ENCODE data around the gene CILP2. TPM values are rescaled to one million over a fixed set of nuclear protein-coding genes. Genes with fewer than 3 reads are reported as not detected.
A peak's percentile ranks its signal among the peaks of the same experiment; 100 is the strongest.

CILP2 gene
- total and polyA plus RNA-seq, 9 of the 15 experiments (the other 6 are each of a cell fraction or from before 2014, with no cell fraction given), result 0.04 to 0.35 (median 0.05) TPM; not detected in 2

DNA sequence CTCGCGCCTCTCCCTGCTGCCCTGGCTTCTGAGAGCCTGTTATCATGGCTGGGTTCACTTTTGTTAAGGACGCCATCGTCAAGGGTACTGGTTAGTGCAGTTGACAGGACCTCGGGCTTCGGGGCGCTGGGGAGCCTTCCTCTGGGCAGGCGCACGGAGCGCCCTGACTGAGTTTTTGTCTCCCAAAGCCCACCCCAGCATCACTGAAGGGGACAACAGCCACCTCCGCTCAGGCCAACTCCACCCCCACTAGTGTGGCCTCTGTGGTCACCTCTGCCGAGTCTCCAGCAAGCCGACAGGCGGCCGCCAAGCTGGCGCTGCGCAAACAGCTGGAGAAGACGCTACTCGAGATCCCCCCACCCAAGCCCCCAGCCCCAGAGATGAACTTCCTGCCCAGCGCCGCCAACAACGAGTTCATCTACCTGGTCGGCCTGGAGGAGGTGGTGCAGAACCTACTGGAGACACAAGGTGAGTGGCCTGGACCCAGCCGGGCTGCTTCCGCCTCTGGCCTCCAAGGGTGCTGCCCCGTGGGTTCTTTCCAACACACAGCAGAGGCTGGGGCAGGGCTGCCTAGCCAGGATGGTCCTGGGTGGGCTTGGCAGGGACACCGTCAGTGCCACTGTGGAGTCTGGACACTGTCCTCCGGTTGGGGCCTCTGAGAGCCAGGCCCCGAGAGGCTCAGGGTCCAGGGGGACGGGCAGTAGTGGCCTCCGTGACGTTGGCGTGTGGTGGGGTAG lies 39.6 kb upstream of the CILP2 start:
- peaks cover 9% of the 10 kb centered on the region; the same call in 1 of the 2 replicates for H4K20me1 ChIP-seq (replicated peaks; ENCODE audit: control insufficient read depth, insufficient read depth, low read length)
- TF ChIP-seq CBX8 (IDR thresholded peaks at IDR 0.05; ENCODE audit: borderline replicate concordance, extremely low read depth, low read depth, low read length, poor library complexity, severe bottlenecking) (no peak), ZNF274 (IDR thresholded peaks at IDR 0.05; ENCODE audit: borderline replicate concordance, low read depth, low read length) (no peak), MYNN (IDR thresholded peaks at IDR 0.05) (no peak), MYNN (CRISPR knock-in tag; IDR thresholded peaks at IDR 0.05) (no peak), PHF21A (IDR thresholded peaks at IDR 0.05; ENCODE audit: borderline replicate concordance, low read depth) (no peak), NCOA1 (IDR thresholded peaks at IDR 0.05; ENCODE audit: low read depth) (no peak), HDAC6 (IDR thresholded peaks at IDR 0.05; ENCODE audit: low read depth, low read length) (no peak), RBM22 (IDR thresholded peaks at IDR 0.05; ENCODE audit: low read depth, low read length, poor library complexity, severe bottlenecking) (peak; percentile 9), TFE3 (CRISPR knock-in tag; IDR thresholded peaks at IDR 0.05) (no peak), BRF2 (IDR thresholded peaks at IDR 0.05; ENCODE audit: borderline replicate concordance, insufficient read depth, insufficient read length) (no peak), PHTF2 (CRISPR knock-in tag; IDR thresholded peaks at IDR 0.05) (no peak), POLR2G (IDR thresholded peaks at IDR 0.05; ENCODE audit: low read depth, low read length) (peak; percentile 55; the same call in 1 of the 2 replicates), SIX5 (IDR thresholded peaks at IDR 0.05; ENCODE audit: borderline replicate concordance in 1 of 2, insufficient read depth in 1 of 2, low read depth in 1 of 2, low read length in 2 of 2) (no peak), TRIM24 (IDR thresholded peaks at IDR 0.05) (no peak), CC2D1A (IDR thresholded peaks at IDR 0.05) (no peak)
- TF ChIP-seq, protein P1, sequence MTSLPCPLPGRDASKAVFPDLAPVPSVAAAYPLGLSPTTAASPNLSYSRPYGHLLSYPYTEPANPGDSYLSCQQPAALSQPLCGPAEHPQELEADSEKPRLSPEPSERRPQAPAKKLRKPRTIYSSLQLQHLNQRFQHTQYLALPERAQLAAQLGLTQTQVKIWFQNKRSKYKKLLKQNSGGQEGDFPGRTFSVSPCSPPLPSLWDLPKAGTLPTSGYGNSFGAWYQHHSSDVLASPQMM (CRISPR knock-in tag; IDR thresholded peaks at IDR 0.05), result no peak
- TF ChIP-seq, protein P2, sequence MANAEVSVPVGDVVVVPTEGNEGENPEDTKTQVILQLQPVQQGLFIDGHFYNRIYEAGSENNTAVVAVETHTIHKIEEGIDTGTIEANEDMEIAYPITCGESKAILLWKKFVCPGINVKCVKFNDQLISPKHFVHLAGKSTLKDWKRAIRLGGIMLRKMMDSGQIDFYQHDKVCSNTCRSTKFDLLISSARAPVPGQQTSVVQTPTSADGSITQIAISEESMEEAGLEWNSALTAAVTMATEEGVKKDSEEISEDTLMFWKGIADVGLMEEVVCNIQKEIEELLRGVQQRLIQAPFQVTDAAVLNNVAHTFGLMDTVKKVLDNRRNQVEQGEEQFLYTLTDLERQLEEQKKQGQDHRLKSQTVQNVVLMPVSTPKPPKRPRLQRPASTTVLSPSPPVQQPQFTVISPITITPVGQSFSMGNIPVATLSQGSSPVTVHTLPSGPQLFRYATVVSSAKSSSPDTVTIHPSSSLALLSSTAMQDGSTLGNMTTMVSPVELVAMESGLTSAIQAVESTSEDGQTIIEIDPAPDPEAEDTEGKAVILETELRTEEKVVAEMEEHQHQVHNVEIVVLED (CRISPR knock-in tag; IDR thresholded peaks at IDR 0.05), result no peak
- intact Hi-C loops (cut with micrococcal nuclease), result no loop called here
- H3K27ac ChIP-seq (ENCODE audit: extremely low read depth, low read depth, low read length), result no peak overlapping the region
- no peaks in the 10 kb centered on the region for H3K27me3 ChIP-seq (ENCODE audit: control insufficient read depth in 2 of 2, insufficient read depth in 2 of 2, low read length in 2 of 2)
- no peak for FAIRE-seq
- H3K9me1 ChIP-seq (ENCODE audit: control insufficient read depth, insufficient read depth, low read length), result no peaks in the 10 kb centered on the region
- ATAC-seq, result no peak
- peaks cover 98% of the 10 kb centered on the region for H3K36me3 ChIP-seq (ENCODE audit: control insufficient read depth, insufficient read depth, low read length)
- ChIA-PET CTCF (ENCODE audit: low intra/inter-chr PET ratio) (no interaction called here), POLR2A (interaction anchor here (0.7 kb wide), 1 partner anchor 203 kb away, joined by 3 read pairs; no protein-coding TSS in a partner anchor)
- no peak overlapping the region for H3K4me2 ChIP-seq (ENCODE audit: insufficient read depth, low read length)
- peaks cover 16% of the 10 kb centered on the region for H3K79me2 ChIP-seq (ENCODE audit: control insufficient read depth, insufficient read depth, low read length)
- H2AFZ ChIP-seq (ENCODE audit: low read depth, low read length), result no peak overlapping the region
- no peak overlapping the region for H3K4me3 ChIP-seq
- H3K9me3 ChIP-seq (replicated peaks; ENCODE audit: control insufficient read depth, insufficient read depth, low read depth, low read length), result no peaks in the 10 kb centered on the region
- peak overlapping the region in 1 of 2 experiments; percentile 79; a peak in 1 of 4 replicates for H3K9ac ChIP-seq (ENCODE audit: insufficient read depth in 1 of 2, low read depth in 2 of 2, low read length in 2 of 2)
- peaks cover 0 to 24% of the 10 kb centered on the region in 2 experiments; a peak in 2 of 5 replicates for H3K4me1 ChIP-seq (replicated peaks in 1 of 2; ENCODE audit: control insufficient read depth in 2 of 2, insufficient read depth in 2 of 2, low read length in 2 of 2)
- 96% methylated on average over 12 of the region's 33 CpGs for WGBS (ENCODE audit: insufficient coverage, low coverage, missing lambda C conversion rate)
- DNase-seq (ENCODE audit: extremely low read depth in 1 of 4, low spot score in 3 of 4), result no peak
- in situ Hi-C loops (cut with MboI), result no loop called here
- BruUV-seq (replicated peaks), result no TSS peak

All from K562 (cell line).